CD14-positive monocyte (primary cell): ENCODE measurements around the gene MAPKAPK3. TPM values are rescaled to one million over a fixed set of nuclear protein-coding genes. Genes with fewer than 3 reads are reported as not detected.

Experiments
- DNase-seq, 3 donors: peaks; one replicate each; pipeline ENCODE4 v3.0.0-alpha.2; 2011 to 2022
- H2AFZ ChIP-seq: 2 replicates; pipeline ENCODE4 v1.6.0; 2012; ENCODE audit warnings: mild to moderate bottlenecking, low read depth, low read length, inconsistent platforms; ENCODE audit not compliant: insufficient read depth, poor library complexity, severe bottlenecking
- H3K27ac ChIP-seq, 2 donors: 1 replicate in 1 of 2; 2 replicates in 1 of 2; pipeline ENCODE4 v1.5.1; 2012 to 2013; ENCODE audit warnings: low read length in 2 of 2, control low read depth in 1 of 2, inconsistent platforms in 1 of 2, low read depth in 1 of 2, mild to moderate bottlenecking in 1 of 2
- H3K27me3 ChIP-seq, 2 donors: one replicate each; pipeline versions ENCODE4 v1.6.0 to v1.6.1; 2011 to 2013; ENCODE audit warnings: low read length in 2 of 2; ENCODE audit not compliant: control insufficient read depth in 2 of 2, insufficient read depth in 2 of 2
- H3K36me3 ChIP-seq, 2 donors: replicated peaks in 1 of 2; 1 replicate in 1 of 2; 2 replicates in 1 of 2; pipeline versions ENCODE4 v1.5.1 to v1.6.1; 2012 to 2013; ENCODE audit warnings: low read length in 2 of 2, control low read depth in 1 of 2, inconsistent platforms in 1 of 2, mild to moderate bottlenecking in 1 of 2; ENCODE audit not compliant: insufficient read depth in 2 of 2, control insufficient read depth in 1 of 2
- H3K4me1 ChIP-seq, 2 donors: 1 replicate in 1 of 2; 2 replicates in 1 of 2; pipeline versions ENCODE4 v1.5.1 to v1.6.1; 2012 to 2013; ENCODE audit warnings: low read length in 2 of 2, control low read depth in 1 of 2, inconsistent platforms in 1 of 2, mild to moderate bottlenecking in 1 of 2, moderate library complexity in 1 of 2; ENCODE audit not compliant: insufficient read depth in 2 of 2, control insufficient read depth in 1 of 2
- H3K4me2 ChIP-seq: replicated peaks from 2 replicates; pipeline ENCODE3; 2012; ENCODE audit warnings: low read length, moderate library complexity, mild to moderate bottlenecking; ENCODE audit not compliant: poor library complexity, severe bottlenecking; ENCODE audit errors: extremely low read depth
- H3K4me3 ChIP-seq, 3 experiments: fragments of 200-600 bp in 1 of 3; sonication (generic) in 1 of 3; replicated peaks in 1 of 3; 1 replicate in 2 of 3; 2 replicates in 1 of 3; pipeline ENCODE4 v1.5.1; 2011 to 2013; ENCODE audit warnings: low read length in 3 of 3, mild to moderate bottlenecking in 3 of 3, control low read depth in 2 of 3, low read depth in 2 of 3, inconsistent platforms in 1 of 3, moderate library complexity in 1 of 3
- H3K79me2 ChIP-seq: 2 replicates; pipeline ENCODE4 v1.6.0; 2012; ENCODE audit warnings: mild to moderate bottlenecking, control low read depth, inconsistent platforms, low read length, moderate library complexity; ENCODE audit not compliant: insufficient read depth
- H3K9ac ChIP-seq: 2 replicates; pipeline ENCODE4 v1.6.0; 2017; ENCODE audit warnings: low read length, mild to moderate bottlenecking; ENCODE audit not compliant: insufficient read depth, poor library complexity, severe bottlenecking
- H3K9me3 ChIP-seq, 2 donors: replicated peaks in 1 of 2; 1 replicate in 1 of 2; 2 replicates in 1 of 2; pipeline versions ENCODE4 v1.5.1 to v1.6.1; 2012 to 2013; ENCODE audit warnings: low read length in 2 of 2, control low read depth in 1 of 2; ENCODE audit not compliant: control insufficient read depth in 1 of 2, insufficient read depth in 1 of 2
- H4K20me1 ChIP-seq: 2 replicates; pipeline ENCODE4 v1.6.0; 2012; ENCODE audit warnings: mild to moderate bottlenecking, low read length, control low read depth, moderate library complexity; ENCODE audit not compliant: insufficient read depth
- H3K27ac Mint-ChIP-seq, 7 donors: one replicate each; pipeline ENCODE4 v1.8.0; 2020; ENCODE audit warnings: mild to moderate bottlenecking in 7 of 7, mixed read lengths in 7 of 7, moderate library complexity in 6 of 7, inconsistent platforms in 2 of 7
- H3K27me3 Mint-ChIP-seq, 3 donors: one replicate each; pipeline ENCODE4 v1.8.0; 2021 to 2022; ENCODE audit warnings: low read depth in 3 of 3, mild to moderate bottlenecking in 3 of 3, mixed read lengths in 3 of 3, moderate library complexity in 3 of 3, inconsistent platforms in 1 of 3
- H3K36me3 Mint-ChIP-seq, 2 donors: one replicate each; pipeline ENCODE4 v1.8.0; 2020; ENCODE audit warnings: mixed read lengths in 2 of 2, inconsistent platforms in 1 of 2, mild to moderate bottlenecking in 1 of 2
- H3K4me1 Mint-ChIP-seq: one replicate; pipeline ENCODE4 v1.8.0; 2020; ENCODE audit warnings: mild to moderate bottlenecking, mixed read lengths
- H3K4me3 Mint-ChIP-seq, 2 donors: one replicate each; pipeline ENCODE4 v1.8.0; 2020; ENCODE audit warnings: mild to moderate bottlenecking in 2 of 2, mixed read lengths in 2 of 2, moderate library complexity in 1 of 2
- H3K9me3 Mint-ChIP-seq, 7 donors: one replicate each; pipeline ENCODE4 v1.8.0; 2020 to 2022; ENCODE audit warnings: mixed read lengths in 7 of 7, mild to moderate bottlenecking in 6 of 7, moderate library complexity in 6 of 7, inconsistent platforms in 2 of 7
- WGBS: methylation state at CpG from one replicate; pipeline ENCODE4 v1.1.5; 2013; ENCODE audit warnings: missing lambda C conversion rate; ENCODE audit not compliant: insufficient coverage; 5-methylcytosine and 5-hydroxymethylcytosine counted together
- intact Hi-C, 2 donors: fragments of 100-400 bp; cut with micrococcal nuclease; formaldehyde crosslinking; loops; one replicate each; pipeline versions ENCODE4 v1.15.0 to v1.15.1; 2023
- polyA plus RNA-seq, 3 donors: library from polyadenylated mRNA; depleted of rRNA in 1 of 3; unstranded in 2 of 3; stranded (reverse) in 1 of 3; fragments of 300-500 nt in 2 of 3; fragments of >200 nt in 1 of 3; fragmentation: Illumina TruSeq in 2 of 3; gene quantifications; 1 replicate in 2 of 3; 2 replicates in 1 of 3; pipeline ENCODE4 v1.2.3, GENCODE V29; 2012 to 2021
- TF ChIP-seq, protein P1 (sequence below): fragments of 200-600 bp; IDR thresholded peaks from one replicate; pipeline ENCODE4 v1.8.0; 2022; ENCODE audit warnings: antibody characterized with exemption, mild to moderate bottlenecking

Gene MAPKAPK3
- polyA plus RNA-seq, 3 donors = 173 to 252 (median 201) TPM

DNA sequence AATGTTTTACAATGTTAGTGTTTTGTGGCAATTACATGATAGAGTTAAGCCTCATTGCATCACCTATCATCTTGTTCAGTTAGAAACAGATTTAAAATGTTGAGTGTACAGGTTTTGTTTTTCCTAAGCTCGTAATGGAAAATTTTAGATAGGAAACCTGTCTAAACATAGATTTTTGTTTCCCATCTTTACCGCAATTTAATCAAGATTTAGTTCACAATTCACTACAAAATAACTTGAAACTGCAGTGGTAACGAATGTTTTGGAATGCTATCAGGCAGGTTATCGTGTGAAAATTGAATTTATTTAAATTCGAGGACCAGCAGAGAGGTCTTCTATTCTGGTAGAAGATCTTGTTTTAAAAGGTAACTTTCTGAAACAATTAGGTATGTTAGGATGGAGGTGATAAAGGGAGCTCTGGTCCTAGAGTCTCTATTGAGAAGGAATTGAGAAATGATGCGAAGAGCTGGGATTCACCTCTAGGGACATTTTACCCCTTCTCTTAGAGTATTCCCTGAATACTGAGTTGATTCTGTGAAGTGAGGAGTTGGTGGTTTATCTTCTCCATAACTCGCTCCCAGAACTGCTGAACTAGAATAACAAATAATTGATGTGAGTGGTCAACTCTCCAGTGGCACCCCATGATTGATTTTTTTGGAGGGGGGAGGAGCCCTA is 59.2 kb downstream of the MAPKAPK3 start:
- Histone ChIP-seq H3K27ac (no peak overlapping the region), H4K20me1 (peaks cover 4% of the 10 kb centered on the region), H3K36me3 (no peaks in the 10 kb centered on the region), H3K4me2 (no peak overlapping the region), H3K27me3 (peaks cover 61 to 73% of the 10 kb centered on the region in 2 donors), H3K9ac (no peak overlapping the region), H3K79me2 (no peaks in the 10 kb centered on the region), H3K4me1 (peaks cover 9 to 18% of the 10 kb centered on the region in 2 donors), H3K9me3 (no peaks in the 10 kb centered on the region), H2AFZ (no peak overlapping the region), H3K4me3 (no peak overlapping the region)
- Mint-ChIP-seq H3K36me3 (peaks cover 3 to 14% of the 10 kb centered on the region in 2 donors), H3K27ac (no peak overlapping the region), H3K4me3 (peak overlapping the region in 1 of 2 donors; percentile 67), H3K27me3 (peaks cover 61 to 78% (median 73%) of the 10 kb centered on the region in 3 donors), H3K9me3 (peaks cover 0 to 7% (median 5%) of the 10 kb centered on the region in 7 donors), H3K4me1 (peaks cover 12% of the 10 kb centered on the region)
- DNase-seq = no peak
- TF ChIP-seq, protein P1, sequence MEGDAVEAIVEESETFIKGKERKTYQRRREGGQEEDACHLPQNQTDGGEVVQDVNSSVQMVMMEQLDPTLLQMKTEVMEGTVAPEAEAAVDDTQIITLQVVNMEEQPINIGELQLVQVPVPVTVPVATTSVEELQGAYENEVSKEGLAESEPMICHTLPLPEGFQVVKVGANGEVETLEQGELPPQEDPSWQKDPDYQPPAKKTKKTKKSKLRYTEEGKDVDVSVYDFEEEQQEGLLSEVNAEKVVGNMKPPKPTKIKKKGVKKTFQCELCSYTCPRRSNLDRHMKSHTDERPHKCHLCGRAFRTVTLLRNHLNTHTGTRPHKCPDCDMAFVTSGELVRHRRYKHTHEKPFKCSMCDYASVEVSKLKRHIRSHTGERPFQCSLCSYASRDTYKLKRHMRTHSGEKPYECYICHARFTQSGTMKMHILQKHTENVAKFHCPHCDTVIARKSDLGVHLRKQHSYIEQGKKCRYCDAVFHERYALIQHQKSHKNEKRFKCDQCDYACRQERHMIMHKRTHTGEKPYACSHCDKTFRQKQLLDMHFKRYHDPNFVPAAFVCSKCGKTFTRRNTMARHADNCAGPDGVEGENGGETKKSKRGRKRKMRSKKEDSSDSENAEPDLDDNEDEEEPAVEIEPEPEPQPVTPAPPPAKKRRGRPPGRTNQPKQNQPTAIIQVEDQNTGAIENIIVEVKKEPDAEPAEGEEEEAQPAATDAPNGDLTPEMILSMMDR = no peak
- intact Hi-C loops = no loop called here
- WGBS = no CpG with 5 or more reads among the region's 7 CpGs

DNA sequence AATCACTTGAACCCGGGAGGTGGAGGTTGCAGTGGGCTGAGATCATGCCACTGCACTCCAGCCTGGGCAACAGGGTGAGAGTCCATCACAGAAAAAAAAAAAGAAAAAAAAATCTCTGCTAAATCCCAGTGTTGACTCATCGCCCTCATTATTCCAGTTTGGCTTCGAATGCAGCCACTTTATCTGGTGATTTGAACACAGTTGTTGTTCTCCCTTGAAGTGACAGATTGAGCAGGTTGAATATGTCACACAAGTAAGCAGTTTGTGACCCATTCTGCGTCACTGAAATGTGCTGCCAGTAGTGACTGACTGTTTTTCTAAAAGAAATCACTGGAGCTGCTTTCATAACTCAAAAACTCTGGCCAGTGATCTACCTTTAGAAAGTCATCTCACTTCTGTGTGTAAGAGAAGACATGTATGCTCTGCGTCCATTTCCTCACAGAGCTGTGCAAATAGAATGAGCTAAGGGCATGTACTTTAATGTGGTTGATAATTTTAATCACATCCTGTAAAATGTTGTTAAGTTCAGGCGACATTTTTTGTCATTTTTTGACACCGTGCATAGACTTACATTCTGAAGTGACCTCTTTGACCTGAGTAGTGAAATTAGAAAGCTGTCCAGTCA is 70.3 kb downstream of the MAPKAPK3 start:
- H3K27ac ChIP-seq = no peak overlapping the region
- peaks cover 0 to 2% of the 10 kb centered on the region in 2 donors for H3K27me3 ChIP-seq
- TF ChIP-seq, protein P1 = no peak
- peaks cover 1 to 8% (median 3%) of the 10 kb centered on the region in 3 donors for H3K27me3 Mint-ChIP-seq
- 96% methylated on average over 4 of the region's 7 CpGs for WGBS
- no peaks in the 10 kb centered on the region for H3K4me1 Mint-ChIP-seq
- H3K9me3 Mint-ChIP-seq = peaks cover 0 to 15% (median 4%) of the 10 kb centered on the region in 7 donors
- no peak overlapping the region for H3K27ac Mint-ChIP-seq
- no peak overlapping the region for H3K4me3 Mint-ChIP-seq
- H3K36me3 Mint-ChIP-seq = no peaks in the 10 kb centered on the region
- no peaks in the 10 kb centered on the region for H3K9me3 ChIP-seq
- no peaks in the 10 kb centered on the region for H3K79me2 ChIP-seq
- no peak overlapping the region for H2AFZ ChIP-seq
- no peak overlapping the region for H3K4me2 ChIP-seq
- DNase-seq = no peak
- no peaks in the 10 kb centered on the region for H3K4me1 ChIP-seq
- H3K4me3 ChIP-seq = no peak overlapping the region
- intact Hi-C loops = no loop called here
- H3K36me3 ChIP-seq = no peaks in the 10 kb centered on the region
- H4K20me1 ChIP-seq = no peaks in the 10 kb centered on the region
- no peak overlapping the region for H3K9ac ChIP-seq
